GM23338 (cell line): Measurements from ENCODE around the gene ZBTB24. TPM values are rescaled to one million over a fixed set of nuclear protein-coding genes. Genes with fewer than 3 reads are reported as not detected.

ENCODE experiments used
- ATAC-seq: fragments of 200-7000 bp; cut with Tn5 transposase; 3 replicates; pipeline ENCODE4 v1.9.1; 2020
- DNase-seq: peaks from one replicate; pipeline ENCODE4 v3.0.0-alpha.2; 2015; ENCODE audit warnings: low spot score
- H2AFZ ChIP-seq: fragments of 200-600 bp; sonication (generic); 2 replicates; pipeline ENCODE4 v1.8.0; 2016; ENCODE audit warnings: antibody characterized with exemption, mild to moderate bottlenecking, moderate library complexity
- H3F3A ChIP-seq: fragments of 200-600 bp; sonication (generic); replicated peaks from 2 replicates; pipeline ENCODE4 v1.8.0; 2017; ENCODE audit warnings: antibody characterized with exemption, mixed run types, low read depth
- H3K27ac ChIP-seq: fragments of 200-600 bp; sonication (generic); 2 replicates; pipeline ENCODE4 v1.6.1; 2016; ENCODE audit warnings: low read depth
- H3K27me3 ChIP-seq: fragments of 200-600 bp; sonication (generic); 2 replicates; pipeline ENCODE4 v1.8.0; 2016; ENCODE audit warnings: mild to moderate bottlenecking, mixed run types, moderate library complexity; ENCODE audit not compliant: insufficient read depth
- H3K36me3 ChIP-seq: fragments of 200-600 bp; sonication (generic); 2 replicates; pipeline ENCODE4 v1.8.0; 2016; ENCODE audit warnings: mild to moderate bottlenecking; ENCODE audit not compliant: insufficient read depth
- H3K4me1 ChIP-seq: fragments of 200-600 bp; sonication (generic); 2 replicates; pipeline ENCODE4 v1.8.0; 2016; ENCODE audit warnings: mild to moderate bottlenecking, moderate library complexity; ENCODE audit not compliant: insufficient read depth
- H3K4me2 ChIP-seq: fragments of 200-600 bp; sonication (generic); 2 replicates; pipeline ENCODE4 v1.7.1; 2017; ENCODE audit warnings: mixed run types
- H3K4me3 ChIP-seq: fragments of 200-600 bp; sonication (generic); 2 replicates; pipeline ENCODE4 v1.6.1; 2016; ENCODE audit warnings: mixed run types
- H3K79me2 ChIP-seq: fragments of 200-600 bp; sonication (generic); replicated peaks from 2 replicates; pipeline ENCODE4 v1.8.0; 2017; ENCODE audit warnings: mild to moderate bottlenecking; ENCODE audit not compliant: insufficient read depth
- H3K9me2 ChIP-seq: fragments of 200-600 bp; sonication (generic); 2 replicates; pipeline ENCODE4 v1.8.0; 2017; ENCODE audit not compliant: insufficient read depth
- H4K20me1 ChIP-seq: fragments of 200-600 bp; sonication (generic); replicated peaks from 2 replicates; pipeline ENCODE4 v1.8.0; 2017; ENCODE audit warnings: mild to moderate bottlenecking; ENCODE audit not compliant: insufficient read depth
- H3K27ac Mint-ChIP-seq: 2 replicates; pipeline ENCODE4 v1.8.0; 2020; ENCODE audit warnings: inconsistent platforms, mild to moderate bottlenecking, moderate library complexity, mixed read lengths
- H3K27me3 Mint-ChIP-seq: 3 replicates; pipeline ENCODE4 v1.8.0; 2022; ENCODE audit warnings: low read depth, mild to moderate bottlenecking, moderate library complexity, mixed read lengths, inconsistent platforms; ENCODE audit not compliant: insufficient read depth, poor library complexity
- H3K36me3 Mint-ChIP-seq: 3 replicates; pipeline ENCODE4 v1.8.0; 2021; ENCODE audit warnings: low read depth, mild to moderate bottlenecking, inconsistent platforms, moderate library complexity, mixed read lengths
- H3K4me1 Mint-ChIP-seq: 3 replicates; pipeline ENCODE4 v1.8.0; 2020; ENCODE audit warnings: mild to moderate bottlenecking, inconsistent platforms, mixed read lengths
- H3K4me3 Mint-ChIP-seq: 3 replicates; pipeline ENCODE4 v1.8.0; 2021; ENCODE audit warnings: moderate library complexity, mild to moderate bottlenecking, inconsistent platforms, mixed read lengths
- H3K9me3 Mint-ChIP-seq: 3 replicates; pipeline ENCODE4 v1.8.0; 2020; ENCODE audit warnings: moderate library complexity, mild to moderate bottlenecking, inconsistent platforms, mixed read lengths
- CREB1 ChIP-seq: fragments of 250-450 bp; sonication (Bioruptor Pico); IDR thresholded peaks from 2 replicates; pipeline ENCODE4 v1.5.0; 2020; ENCODE audit warnings: low read depth, mild to moderate bottlenecking, moderate library complexity
- ETS1 ChIP-seq: IDR thresholded peaks from 2 replicates; pipeline ENCODE4 v1.6.1; 2016; ENCODE audit warnings: antibody characterized with exemption
- EZH2 ChIP-seq: fragments of 200-600 bp; sonication (generic); IDR thresholded peaks from one replicate; pipeline ENCODE4 v1.8.0; 2017; ENCODE audit warnings: antibody characterized with exemption, mild to moderate bottlenecking, low read depth; ENCODE audit not compliant: unreplicated experiment
- EZH2phosphoT487 ChIP-seq: fragments of 200-600 bp; sonication (generic); IDR thresholded peaks from one replicate; pipeline ENCODE4 v1.8.1; 2018; ENCODE audit warnings: antibody characterized with exemption; ENCODE audit not compliant: unreplicated experiment
- JUNB ChIP-seq: IDR thresholded peaks from one replicate; pipeline ENCODE4 v1.6.1; 2016; ENCODE audit warnings: antibody characterized with exemption; ENCODE audit not compliant: unreplicated experiment
- NANOG ChIP-seq: IDR thresholded peaks from 2 replicates; pipeline ENCODE4 v1.6.1; 2016; ENCODE audit warnings: antibody characterized with exemption, borderline replicate concordance
- POLR2AphosphoS5 ChIP-seq: IDR thresholded peaks from 2 replicates; pipeline ENCODE4 v1.6.1; 2016; ENCODE audit warnings: antibody characterized with exemption, low read depth
- ZNF114 ChIP-seq: fragments of 250-450 bp; sonication (Bioruptor Pico); IDR thresholded peaks from 2 replicates; pipeline ENCODE4 v1.5.0; 2020; ENCODE audit warnings: mild to moderate bottlenecking, moderate library complexity
- polyA plus RNA-seq: library from polyadenylated mRNA; unstranded; fragments of >200 nt; fragmentation: Nextera tagmentation; extraction: Ambion mirVana; gene quantifications from 2 replicates; pipeline ENCODE4 v1.2.1, GENCODE V29; 2016
- total RNA-seq: library from RNA; depleted of rRNA; stranded (reverse); fragments of >200 nt; shearing (Covaris generic); gene quantifications from 2 replicates; pipeline ENCODE4 v1.2.3, GENCODE V29; 2014
- TF ChIP-seq, protein P1 (sequence below): IDR thresholded peaks from one replicate; pipeline ENCODE4 v1.6.1; 2018; ENCODE audit warnings: antibody characterized with exemption; ENCODE audit not compliant: unreplicated experiment
- TF ChIP-seq, protein P2 (sequence below): fragments of 250-450 bp; sonication (Bioruptor Pico); IDR thresholded peaks from 2 replicates; pipeline ENCODE4 v1.5.0; 2020; ENCODE audit warnings: mild to moderate bottlenecking, moderate library complexity
- TF ChIP-seq, protein P3 (sequence below), 2 experiments: fragments of 200-600 bp in 1 of 2; sonication (generic) in 1 of 2; conservative IDR thresholded peaks; 2 replicates each; pipeline versions ENCODE4 v1.5.1 to v1.6.1; 2016 to 2017; ENCODE audit warnings: antibody characterized with exemption in 2 of 2, low read depth in 2 of 2, mild to moderate bottlenecking in 2 of 2, moderate library complexity in 1 of 2

ZBTB24 gene
- total and polyA plus RNA-seq, 2 experiments from 2014 or later = 7.9 to 22.0 TPM

DNA sequence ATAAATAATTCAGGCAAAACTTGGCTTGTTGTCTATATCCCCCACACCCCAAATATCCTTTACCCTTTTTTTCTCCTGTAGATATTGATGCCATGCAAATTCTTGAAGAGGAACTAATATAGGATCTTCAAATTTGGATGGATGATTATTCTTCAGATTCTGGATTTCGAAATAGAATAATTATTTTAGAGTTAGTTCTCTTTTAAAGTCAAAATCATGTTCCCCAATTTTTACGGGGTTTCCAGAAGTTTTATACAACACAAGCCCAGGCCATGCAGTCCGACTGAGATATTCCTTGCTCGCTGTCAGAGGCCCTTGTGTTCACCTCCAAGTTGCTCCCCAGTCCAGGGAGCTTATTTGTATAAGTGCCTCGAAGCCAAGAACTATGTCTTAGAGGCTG, 47.0 kb downstream of the ZBTB24 start:
- no peak overlapping the region for H3K27ac ChIP-seq
- H3K79me2 ChIP-seq = no peaks in the 10 kb centered on the region
- Mint-ChIP-seq H3K27me3 (peaks cover 8% of the 10 kb centered on the region), H3K4me1 (no peaks in the 10 kb centered on the region; the same call in 2 of the 3 replicates), H3K27ac (no peak overlapping the region), H3K9me3 (no peaks in the 10 kb centered on the region), H3K36me3 (no peaks in the 10 kb centered on the region), H3K4me3 (no peak overlapping the region)
- DNase-seq = no peak
- TF ChIP-seq, protein P1, sequence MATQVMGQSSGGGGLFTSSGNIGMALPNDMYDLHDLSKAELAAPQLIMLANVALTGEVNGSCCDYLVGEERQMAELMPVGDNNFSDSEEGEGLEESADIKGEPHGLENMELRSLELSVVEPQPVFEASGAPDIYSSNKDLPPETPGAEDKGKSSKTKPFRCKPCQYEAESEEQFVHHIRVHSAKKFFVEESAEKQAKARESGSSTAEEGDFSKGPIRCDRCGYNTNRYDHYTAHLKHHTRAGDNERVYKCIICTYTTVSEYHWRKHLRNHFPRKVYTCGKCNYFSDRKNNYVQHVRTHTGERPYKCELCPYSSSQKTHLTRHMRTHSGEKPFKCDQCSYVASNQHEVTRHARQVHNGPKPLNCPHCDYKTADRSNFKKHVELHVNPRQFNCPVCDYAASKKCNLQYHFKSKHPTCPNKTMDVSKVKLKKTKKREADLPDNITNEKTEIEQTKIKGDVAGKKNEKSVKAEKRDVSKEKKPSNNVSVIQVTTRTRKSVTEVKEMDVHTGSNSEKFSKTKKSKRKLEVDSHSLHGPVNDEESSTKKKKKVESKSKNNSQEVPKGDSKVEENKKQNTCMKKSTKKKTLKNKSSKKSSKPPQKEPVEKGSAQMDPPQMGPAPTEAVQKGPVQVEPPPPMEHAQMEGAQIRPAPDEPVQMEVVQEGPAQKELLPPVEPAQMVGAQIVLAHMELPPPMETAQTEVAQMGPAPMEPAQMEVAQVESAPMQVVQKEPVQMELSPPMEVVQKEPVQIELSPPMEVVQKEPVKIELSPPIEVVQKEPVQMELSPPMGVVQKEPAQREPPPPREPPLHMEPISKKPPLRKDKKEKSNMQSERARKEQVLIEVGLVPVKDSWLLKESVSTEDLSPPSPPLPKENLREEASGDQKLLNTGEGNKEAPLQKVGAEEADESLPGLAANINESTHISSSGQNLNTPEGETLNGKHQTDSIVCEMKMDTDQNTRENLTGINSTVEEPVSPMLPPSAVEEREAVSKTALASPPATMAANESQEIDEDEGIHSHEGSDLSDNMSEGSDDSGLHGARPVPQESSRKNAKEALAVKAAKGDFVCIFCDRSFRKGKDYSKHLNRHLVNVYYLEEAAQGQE = no peak
- TF ChIP-seq, protein P2, sequence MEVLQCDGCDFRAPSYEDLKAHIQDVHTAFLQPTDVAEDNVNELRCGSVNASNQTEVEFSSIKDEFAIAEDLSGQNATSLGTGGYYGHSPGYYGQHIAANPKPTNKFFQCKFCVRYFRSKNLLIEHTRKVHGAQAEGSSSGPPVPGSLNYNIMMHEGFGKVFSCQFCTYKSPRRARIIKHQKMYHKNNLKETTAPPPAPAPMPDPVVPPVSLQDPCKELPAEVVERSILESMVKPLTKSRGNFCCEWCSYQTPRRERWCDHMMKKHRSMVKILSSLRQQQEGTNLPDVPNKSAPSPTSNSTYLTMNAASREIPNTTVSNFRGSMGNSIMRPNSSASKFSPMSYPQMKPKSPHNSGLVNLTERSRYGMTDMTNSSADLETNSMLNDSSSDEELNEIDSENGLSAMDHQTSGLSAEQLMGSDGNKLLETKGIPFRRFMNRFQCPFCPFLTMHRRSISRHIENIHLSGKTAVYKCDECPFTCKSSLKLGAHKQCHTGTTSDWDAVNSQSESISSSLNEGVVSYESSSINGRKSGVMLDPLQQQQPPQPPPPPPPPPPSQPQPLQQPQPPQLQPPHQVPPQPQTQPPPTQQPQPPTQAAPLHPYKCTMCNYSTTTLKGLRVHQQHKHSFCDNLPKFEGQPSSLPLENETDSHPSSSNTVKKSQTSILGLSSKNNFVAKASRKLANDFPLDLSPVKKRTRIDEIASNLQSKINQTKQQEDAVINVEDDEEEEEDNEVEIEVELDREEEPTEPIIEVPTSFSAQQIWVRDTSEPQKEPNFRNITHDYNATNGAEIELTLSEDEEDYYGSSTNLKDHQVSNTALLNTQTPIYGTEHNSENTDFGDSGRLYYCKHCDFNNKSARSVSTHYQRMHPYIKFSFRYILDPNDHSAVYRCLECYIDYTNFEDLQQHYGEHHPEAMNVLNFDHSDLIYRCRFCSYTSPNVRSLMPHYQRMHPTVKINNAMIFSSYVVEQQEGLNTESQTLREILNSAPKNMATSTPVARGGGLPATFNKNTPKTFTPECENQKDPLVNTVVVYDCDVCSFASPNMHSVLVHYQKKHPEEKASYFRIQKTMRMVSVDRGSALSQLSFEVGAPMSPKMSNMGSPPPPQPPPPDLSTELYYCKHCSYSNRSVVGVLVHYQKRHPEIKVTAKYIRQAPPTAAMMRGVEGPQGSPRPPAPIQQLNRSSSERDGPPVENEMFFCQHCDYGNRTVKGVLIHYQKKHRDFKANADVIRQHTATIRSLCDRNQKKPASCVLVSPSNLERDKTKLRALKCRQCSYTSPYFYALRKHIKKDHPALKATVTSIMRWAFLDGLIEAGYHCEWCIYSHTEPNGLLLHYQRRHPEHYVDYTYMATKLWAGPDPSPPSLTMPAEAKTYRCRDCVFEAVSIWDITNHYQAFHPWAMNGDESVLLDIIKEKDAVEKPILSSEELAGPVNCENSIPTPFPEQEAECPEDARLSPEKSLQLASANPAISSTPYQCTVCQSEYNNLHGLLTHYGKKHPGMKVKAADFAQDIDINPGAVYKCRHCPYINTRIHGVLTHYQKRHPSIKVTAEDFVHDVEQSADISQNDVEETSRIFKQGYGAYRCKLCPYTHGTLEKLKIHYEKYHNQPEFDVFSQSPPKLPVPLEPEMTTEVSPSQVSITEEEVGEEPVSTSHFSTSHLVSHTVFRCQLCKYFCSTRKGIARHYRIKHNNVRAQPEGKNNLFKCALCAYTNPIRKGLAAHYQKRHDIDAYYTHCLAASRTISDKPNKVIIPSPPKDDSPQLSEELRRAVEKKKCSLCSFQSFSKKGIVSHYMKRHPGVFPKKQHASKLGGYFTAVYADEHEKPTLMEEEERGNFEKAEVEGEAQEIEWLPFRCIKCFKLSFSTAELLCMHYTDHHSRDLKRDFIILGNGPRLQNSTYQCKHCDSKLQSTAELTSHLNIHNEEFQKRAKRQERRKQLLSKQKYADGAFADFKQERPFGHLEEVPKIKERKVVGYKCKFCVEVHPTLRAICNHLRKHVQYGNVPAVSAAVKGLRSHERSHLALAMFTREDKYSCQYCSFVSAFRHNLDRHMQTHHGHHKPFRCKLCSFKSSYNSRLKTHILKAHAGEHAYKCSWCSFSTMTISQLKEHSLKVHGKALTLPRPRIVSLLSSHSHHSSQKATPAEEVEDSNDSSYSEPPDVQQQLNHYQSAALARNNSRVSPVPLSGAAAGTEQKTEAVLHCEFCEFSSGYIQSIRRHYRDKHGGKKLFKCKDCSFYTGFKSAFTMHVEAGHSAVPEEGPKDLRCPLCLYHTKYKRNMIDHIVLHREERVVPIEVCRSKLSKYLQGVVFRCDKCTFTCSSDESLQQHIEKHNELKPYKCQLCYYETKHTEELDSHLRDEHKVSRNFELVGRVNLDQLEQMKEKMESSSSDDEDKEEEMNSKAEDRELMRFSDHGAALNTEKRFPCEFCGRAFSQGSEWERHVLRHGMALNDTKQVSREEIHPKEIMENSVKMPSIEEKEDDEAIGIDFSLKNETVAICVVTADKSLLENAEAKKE (CRISPR knock-in tag) = no peak
- TF ChIP-seq NANOG (no peak), EZH2phosphoT487 (no peak), ETS1 (no peak), ZNF114 (no peak), POLR2AphosphoS5 (no peak), CREB1 (CRISPR knock-in tag) (no peak), JUNB (no peak), EZH2 (no peak)
- TF ChIP-seq, protein P3, sequence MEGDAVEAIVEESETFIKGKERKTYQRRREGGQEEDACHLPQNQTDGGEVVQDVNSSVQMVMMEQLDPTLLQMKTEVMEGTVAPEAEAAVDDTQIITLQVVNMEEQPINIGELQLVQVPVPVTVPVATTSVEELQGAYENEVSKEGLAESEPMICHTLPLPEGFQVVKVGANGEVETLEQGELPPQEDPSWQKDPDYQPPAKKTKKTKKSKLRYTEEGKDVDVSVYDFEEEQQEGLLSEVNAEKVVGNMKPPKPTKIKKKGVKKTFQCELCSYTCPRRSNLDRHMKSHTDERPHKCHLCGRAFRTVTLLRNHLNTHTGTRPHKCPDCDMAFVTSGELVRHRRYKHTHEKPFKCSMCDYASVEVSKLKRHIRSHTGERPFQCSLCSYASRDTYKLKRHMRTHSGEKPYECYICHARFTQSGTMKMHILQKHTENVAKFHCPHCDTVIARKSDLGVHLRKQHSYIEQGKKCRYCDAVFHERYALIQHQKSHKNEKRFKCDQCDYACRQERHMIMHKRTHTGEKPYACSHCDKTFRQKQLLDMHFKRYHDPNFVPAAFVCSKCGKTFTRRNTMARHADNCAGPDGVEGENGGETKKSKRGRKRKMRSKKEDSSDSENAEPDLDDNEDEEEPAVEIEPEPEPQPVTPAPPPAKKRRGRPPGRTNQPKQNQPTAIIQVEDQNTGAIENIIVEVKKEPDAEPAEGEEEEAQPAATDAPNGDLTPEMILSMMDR (conservative IDR thresholded peaks at IDR 0.05; ENCODE audit: low read depth in 2 of 2) = no peak
- peaks cover 14% of the 10 kb centered on the region for H3K27me3 ChIP-seq
- H2AFZ ChIP-seq = no peak overlapping the region
- no peaks in the 10 kb centered on the region; the same call in 1 of the 2 replicates for H3F3A ChIP-seq
- no peaks in the 10 kb centered on the region for H3K9me2 ChIP-seq
- H3K4me1 ChIP-seq = no peaks in the 10 kb centered on the region
- H3K36me3 ChIP-seq = no peaks in the 10 kb centered on the region
- H3K4me3 ChIP-seq = no peak overlapping the region
- no peak overlapping the region for H3K4me2 ChIP-seq
- H4K20me1 ChIP-seq = no peaks in the 10 kb centered on the region
- no peak for ATAC-seq
